ENCODE measurements around the gene GALNT16. TPM values are rescaled to one million over a fixed set of nuclear protein-coding genes. Genes with fewer than 3 reads are reported as not detected.

The GALNT16 gene
- total RNA-seq, 4 donors from 2014 or later: 2.2 to 7.1 (median 6.9) TPM

GRCh38 chr14:69357544-69358200 is 97.7 kb downstream of the GALNT16 start:
- no peak overlapping the region for H3K27ac ChIP-seq
- intact Hi-C loops (cut with DNase I): no loop called here
- TF ChIP-seq, protein P1, sequence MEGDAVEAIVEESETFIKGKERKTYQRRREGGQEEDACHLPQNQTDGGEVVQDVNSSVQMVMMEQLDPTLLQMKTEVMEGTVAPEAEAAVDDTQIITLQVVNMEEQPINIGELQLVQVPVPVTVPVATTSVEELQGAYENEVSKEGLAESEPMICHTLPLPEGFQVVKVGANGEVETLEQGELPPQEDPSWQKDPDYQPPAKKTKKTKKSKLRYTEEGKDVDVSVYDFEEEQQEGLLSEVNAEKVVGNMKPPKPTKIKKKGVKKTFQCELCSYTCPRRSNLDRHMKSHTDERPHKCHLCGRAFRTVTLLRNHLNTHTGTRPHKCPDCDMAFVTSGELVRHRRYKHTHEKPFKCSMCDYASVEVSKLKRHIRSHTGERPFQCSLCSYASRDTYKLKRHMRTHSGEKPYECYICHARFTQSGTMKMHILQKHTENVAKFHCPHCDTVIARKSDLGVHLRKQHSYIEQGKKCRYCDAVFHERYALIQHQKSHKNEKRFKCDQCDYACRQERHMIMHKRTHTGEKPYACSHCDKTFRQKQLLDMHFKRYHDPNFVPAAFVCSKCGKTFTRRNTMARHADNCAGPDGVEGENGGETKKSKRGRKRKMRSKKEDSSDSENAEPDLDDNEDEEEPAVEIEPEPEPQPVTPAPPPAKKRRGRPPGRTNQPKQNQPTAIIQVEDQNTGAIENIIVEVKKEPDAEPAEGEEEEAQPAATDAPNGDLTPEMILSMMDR (IDR thresholded peaks at IDR 0.05): no peak
- TF ChIP-seq POLR2A (IDR thresholded peaks at IDR 0.05): no peak
- DNase-seq: no peak
- no peaks in the 10 kb centered on the region for H3K9me3 ChIP-seq
- H3K36me3 ChIP-seq: no peaks in the 10 kb centered on the region
- H3K4me1 ChIP-seq: peaks cover 13 to 23% of the 10 kb centered on the region in 2 donors
- no peak overlapping the region for H3K4me3 ChIP-seq (replicated peaks in 1 of 3)
- no peaks in the 10 kb centered on the region for H3K27me3 ChIP-seq
- 82 to 88% methylated on average over 7 of the region's 7 CpGs for WGBS, 2 donors

DNA sequence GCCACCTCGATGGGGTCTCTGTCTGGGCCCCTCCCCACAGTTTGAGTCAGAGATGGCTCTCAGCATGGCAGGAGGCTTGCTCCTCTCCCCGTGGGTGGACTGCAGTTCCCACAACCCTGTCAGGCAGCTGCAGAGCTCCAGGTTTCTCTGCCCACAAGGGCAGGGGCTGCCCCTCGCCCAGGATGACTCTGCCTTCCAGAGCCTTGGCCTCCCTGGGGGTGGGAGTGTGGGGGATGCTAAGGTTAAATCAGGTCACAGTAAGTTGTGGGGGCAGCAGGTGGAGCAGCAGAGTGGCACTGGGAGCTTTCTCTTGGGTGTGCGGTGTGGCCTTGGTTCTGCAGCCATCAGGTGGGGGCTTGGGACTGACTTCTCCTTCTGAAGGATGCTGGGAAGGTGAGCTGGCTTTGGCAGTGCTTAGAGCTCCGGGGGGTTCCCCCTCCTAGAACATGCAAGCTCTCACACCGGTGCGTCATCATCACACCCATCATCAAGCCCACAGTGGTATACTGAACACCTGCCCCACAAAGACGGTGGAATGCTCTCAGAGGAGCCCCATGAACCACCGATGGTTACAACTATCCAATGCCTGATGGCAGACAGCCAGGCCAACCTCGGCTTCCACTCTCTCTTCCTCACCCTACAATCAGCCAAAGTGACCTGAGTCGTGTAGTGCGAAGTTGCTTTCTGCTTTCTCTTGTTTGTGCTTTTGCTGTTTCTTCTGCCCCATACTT is 98.4 kb downstream of the GALNT16 start:
- H3K4me3 ChIP-seq (replicated peaks in 1 of 3): no peak overlapping the region
- TF ChIP-seq, protein P1 (IDR thresholded peaks at IDR 0.05): no peak
- TF ChIP-seq POLR2A (IDR thresholded peaks at IDR 0.05): no peak
- peaks cover 13 to 23% of the 10 kb centered on the region in 2 donors for H3K4me1 ChIP-seq
- H3K9me3 ChIP-seq: no peaks in the 10 kb centered on the region
- DNase-seq: no peak
- no peaks in the 10 kb centered on the region for H3K27me3 ChIP-seq
- intact Hi-C loops (cut with DNase I): no loop called here
- WGBS, 2 donors: 59 to 87% methylated on average over 10 to 11 of the region's 12 CpGs
- no peaks in the 10 kb centered on the region for H3K36me3 ChIP-seq
- no peak overlapping the region for H3K27ac ChIP-seq

GRCh38 chr14:69358966-69359365 is 99.0 kb downstream of the GALNT16 start:
- no peaks in the 10 kb centered on the region for H3K27me3 ChIP-seq
- H3K4me3 ChIP-seq (replicated peaks in 1 of 3): no peak overlapping the region
- H3K27ac ChIP-seq: no peak overlapping the region
- TF ChIP-seq, protein P1 (IDR thresholded peaks at IDR 0.05): no peak
- no peak for TF ChIP-seq POLR2A (IDR thresholded peaks at IDR 0.05)
- 92 to 96% methylated on average over 3 of the region's 3 CpGs for WGBS, 2 donors
- H3K9me3 ChIP-seq: no peaks in the 10 kb centered on the region
- intact Hi-C loops (cut with DNase I): no loop called here
- DNase-seq: no peak
- H3K4me1 ChIP-seq: peaks cover 13 to 23% of the 10 kb centered on the region in 2 donors
- H3K36me3 ChIP-seq: no peaks in the 10 kb centered on the region

GRCh38 chr14:69360438-69361108 is 100.6 kb downstream of the GALNT16 start:
- WGBS, 2 donors: 78 to 83% methylated on average over 7 of the region's 7 CpGs
- no peak for DNase-seq
- Histone ChIP-seq H3K36me3 (no peaks in the 10 kb centered on the region), H3K27ac (no peak overlapping the region), H3K4me3 (replicated peaks in 1 of 3) (no peak overlapping the region), H3K9me3 (no peaks in the 10 kb centered on the region), H3K4me1 (peaks cover 8 to 12% of the 10 kb centered on the region in 2 donors), H3K27me3 (no peaks in the 10 kb centered on the region)
- TF ChIP-seq, protein P1 (IDR thresholded peaks at IDR 0.05): no peak
- TF ChIP-seq POLR2A (IDR thresholded peaks at IDR 0.05): no peak
- intact Hi-C loops (cut with DNase I): no loop called here
